MM.1S (cell line): ENCODE results near the gene DDI2.
"Not testable (repeated sequence)": the region's sequence is repeated elsewhere in the genome, so short reads cannot be mapped to it uniquely, and the experiment has no call there.

Source experiments
- DNase-seq: peaks from one replicate; pipeline ENCODE4 v3.0.0-alpha.2; 2015
- H2AFZ ChIP-seq: fragments of 300-600 bp; sonication (generic); 2 replicates; pipeline ENCODE4 v1.6.0; 2016; ENCODE audit warnings: antibody characterized with exemption, low read length
- H3F3A ChIP-seq: fragments of 300-600 bp; sonication (generic); 2 replicates; pipeline ENCODE4 v1.6.1; 2016; ENCODE audit warnings: mild to moderate bottlenecking, antibody characterized with exemption, low read length, moderate library complexity, mixed read lengths; ENCODE audit not compliant: insufficient read depth
- H3K27ac ChIP-seq: fragments of 300-600 bp; sonication (generic); 2 replicates; pipeline ENCODE4 v1.5.1; 2016; ENCODE audit warnings: mild to moderate bottlenecking, low read length
- H3K27me3 ChIP-seq: fragments of 300-600 bp; sonication (generic); replicated peaks from 2 replicates; pipeline ENCODE4 v1.6.0; 2016; ENCODE audit warnings: low read length; ENCODE audit not compliant: insufficient read depth
- H3K36me3 ChIP-seq: fragments of 300-600 bp; sonication (generic); replicated peaks from 2 replicates; pipeline ENCODE4 v1.6.1; 2016; ENCODE audit warnings: mild to moderate bottlenecking, low read length, mixed read lengths; ENCODE audit not compliant: insufficient read depth
- H3K4me1 ChIP-seq: fragments of 300-600 bp; sonication (generic); 2 replicates; pipeline ENCODE4 v1.6.1; 2016; ENCODE audit warnings: low read length, mixed read lengths
- H3K4me2 ChIP-seq: fragments of 300-600 bp; sonication (generic); 2 replicates; pipeline ENCODE4 v1.6.0; 2016; ENCODE audit warnings: low read depth, low read length
- H3K4me3 ChIP-seq: fragments of 300-600 bp; sonication (generic); 2 replicates; pipeline ENCODE4 v1.5.1; 2016; ENCODE audit warnings: low read length, mixed read lengths
- H3K79me2 ChIP-seq: fragments of 300-600 bp; sonication (generic); 2 replicates; pipeline ENCODE4 v1.6.1; 2016; ENCODE audit warnings: mixed run types, low read length, mixed read lengths
- H3K9ac ChIP-seq: fragments of 300-600 bp; sonication (generic); 2 replicates; pipeline ENCODE4 v1.6.1; 2016; ENCODE audit warnings: low read length, mixed read lengths
- H3K9me2 ChIP-seq: fragments of 300-600 bp; sonication (generic); replicated peaks from 2 replicates; pipeline ENCODE4 v1.6.1; 2016; ENCODE audit warnings: mild to moderate bottlenecking, low read length, mixed read lengths; ENCODE audit not compliant: insufficient read depth
- H3K9me3 ChIP-seq: fragments of 300-600 bp; sonication (generic); replicated peaks from 2 replicates; pipeline ENCODE4 v1.6.1; 2016; ENCODE audit warnings: mild to moderate bottlenecking, low read length, mixed read lengths; ENCODE audit not compliant: insufficient read depth
- H4K20me1 ChIP-seq: fragments of 300-600 bp; sonication (generic); 2 replicates; pipeline ENCODE4 v1.6.1; 2016; ENCODE audit warnings: mild to moderate bottlenecking, low read length, moderate library complexity, mixed read lengths; ENCODE audit not compliant: insufficient read depth
- EZH2 ChIP-seq: fragments of 300-600 bp; sonication (generic); optimal IDR thresholded peaks from 2 replicates; pipeline ENCODE3; 2017; ENCODE audit warnings: low read depth, mild to moderate bottlenecking, antibody characterized with exemption, low read length, mixed read lengths
- EZH2phosphoT487 ChIP-seq: fragments of 300-600 bp; sonication (generic); IDR thresholded peaks from 2 replicates; pipeline ENCODE4 v1.6.1; 2018; ENCODE audit warnings: antibody characterized with exemption, low read length
- TF ChIP-seq, protein P1 (sequence below): fragments of 300-600 bp; sonication (generic); IDR thresholded peaks from 2 replicates; pipeline ENCODE4 v1.5.1; 2016; ENCODE audit warnings: antibody characterized with exemption, low read length, mixed read lengths

DDI2 gene

DNA sequence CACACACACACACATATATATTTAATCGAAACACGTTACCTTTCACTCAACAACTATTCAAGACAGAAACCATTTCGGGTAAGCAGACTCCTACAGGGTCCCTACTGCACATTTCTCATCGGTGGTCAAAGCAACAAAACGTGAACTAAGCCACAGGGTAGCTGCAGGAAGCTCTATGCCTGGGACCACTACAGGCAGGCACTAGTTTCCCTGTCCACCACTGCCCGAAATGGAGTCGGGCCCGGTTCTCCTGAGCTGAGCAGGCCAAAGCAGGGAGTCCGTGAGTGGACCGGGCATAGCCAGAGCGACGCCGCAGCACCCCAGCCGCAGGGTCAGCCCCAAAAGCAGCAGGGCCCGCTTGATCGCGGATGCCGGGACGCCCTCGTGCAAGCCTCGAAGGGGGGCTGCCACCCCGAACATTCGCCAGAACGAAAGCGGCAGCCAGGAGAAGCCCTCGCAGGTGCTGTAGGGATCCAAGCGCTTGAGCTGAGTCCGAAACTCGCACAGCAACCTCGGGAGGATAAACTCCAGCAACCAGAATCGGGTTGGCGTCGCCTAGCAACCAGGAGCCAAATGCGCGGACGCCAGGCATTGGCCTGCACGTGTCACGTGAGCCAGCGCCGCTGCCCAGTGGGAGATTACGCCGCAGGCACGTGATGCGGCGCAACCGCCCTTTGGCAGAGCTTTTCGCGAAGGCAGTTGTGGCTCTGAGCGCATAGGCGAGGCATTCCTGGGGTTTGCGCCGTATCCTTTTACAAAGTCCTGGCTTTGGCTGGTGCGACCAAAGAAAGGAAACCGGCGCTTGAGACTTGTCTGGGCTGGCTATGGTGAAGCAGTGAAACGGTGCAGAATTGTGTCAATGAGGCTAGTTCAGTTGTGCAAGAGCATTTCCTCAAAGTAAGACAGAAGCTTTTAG lies 13.9 kb upstream of the DDI2 start:
- TF ChIP-seq, protein P1, sequence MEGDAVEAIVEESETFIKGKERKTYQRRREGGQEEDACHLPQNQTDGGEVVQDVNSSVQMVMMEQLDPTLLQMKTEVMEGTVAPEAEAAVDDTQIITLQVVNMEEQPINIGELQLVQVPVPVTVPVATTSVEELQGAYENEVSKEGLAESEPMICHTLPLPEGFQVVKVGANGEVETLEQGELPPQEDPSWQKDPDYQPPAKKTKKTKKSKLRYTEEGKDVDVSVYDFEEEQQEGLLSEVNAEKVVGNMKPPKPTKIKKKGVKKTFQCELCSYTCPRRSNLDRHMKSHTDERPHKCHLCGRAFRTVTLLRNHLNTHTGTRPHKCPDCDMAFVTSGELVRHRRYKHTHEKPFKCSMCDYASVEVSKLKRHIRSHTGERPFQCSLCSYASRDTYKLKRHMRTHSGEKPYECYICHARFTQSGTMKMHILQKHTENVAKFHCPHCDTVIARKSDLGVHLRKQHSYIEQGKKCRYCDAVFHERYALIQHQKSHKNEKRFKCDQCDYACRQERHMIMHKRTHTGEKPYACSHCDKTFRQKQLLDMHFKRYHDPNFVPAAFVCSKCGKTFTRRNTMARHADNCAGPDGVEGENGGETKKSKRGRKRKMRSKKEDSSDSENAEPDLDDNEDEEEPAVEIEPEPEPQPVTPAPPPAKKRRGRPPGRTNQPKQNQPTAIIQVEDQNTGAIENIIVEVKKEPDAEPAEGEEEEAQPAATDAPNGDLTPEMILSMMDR, result no peak
- TF ChIP-seq EZH2 (no peak), EZH2phosphoT487 (no peak)
- peak; percentile 61 for DNase-seq
- H3K9me3 ChIP-seq, result no peaks in the 10 kb centered on the region
- H3K9ac ChIP-seq, result no peak overlapping the region
- no peaks in the 10 kb centered on the region for H3K36me3 ChIP-seq
- H3F3A ChIP-seq, result no peaks in the 10 kb centered on the region
- H3K4me2 ChIP-seq, result peak overlapping the region; percentile 24; the same call in 1 of the 2 replicates
- no peaks in the 10 kb centered on the region for H3K27me3 ChIP-seq
- no peaks in the 10 kb centered on the region for H3K4me1 ChIP-seq
- H3K9me2 ChIP-seq, result no peaks in the 10 kb centered on the region
- H4K20me1 ChIP-seq, result no peaks in the 10 kb centered on the region
- H2AFZ ChIP-seq, result peak overlapping the region; percentile 52
- no peak overlapping the region; the same call in 1 of the 2 replicates for H3K4me3 ChIP-seq
- no peak overlapping the region for H3K27ac ChIP-seq
- no peaks in the 10 kb centered on the region for H3K79me2 ChIP-seq

DNA sequence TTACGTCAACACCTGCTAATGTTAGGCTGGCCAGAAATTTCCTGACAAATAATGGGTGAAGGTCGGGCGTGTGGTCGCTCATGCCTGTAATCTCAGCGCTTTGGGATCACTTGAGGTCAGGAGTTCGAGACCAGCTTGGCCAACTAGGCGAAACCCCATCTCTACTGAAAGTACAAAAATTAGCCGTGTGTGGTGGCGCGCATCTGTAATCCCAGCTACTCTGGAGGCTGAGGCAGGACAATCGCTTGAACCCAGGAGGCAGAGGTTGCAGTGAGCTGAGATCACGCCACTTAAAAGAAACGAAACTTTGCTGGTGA lies 13.3 kb upstream of the DDI2 start:
- H3K4me1 ChIP-seq, H3K79me2 ChIP-seq, H3K27ac ChIP-seq, H3K27me3 ChIP-seq, H3K9me2 ChIP-seq, H3K9ac ChIP-seq, H4K20me1 ChIP-seq, H3F3A ChIP-seq, H3K36me3 ChIP-seq, DNase-seq, H3K4me3 ChIP-seq, H3K9me3 ChIP-seq: not testable (repeated sequence)
- peak overlapping the region; percentile 52; the same call in 1 of the 2 replicates for H2AFZ ChIP-seq
- peak overlapping the region; percentile 24; the same call in 1 of the 2 replicates for H3K4me2 ChIP-seq

DNA sequence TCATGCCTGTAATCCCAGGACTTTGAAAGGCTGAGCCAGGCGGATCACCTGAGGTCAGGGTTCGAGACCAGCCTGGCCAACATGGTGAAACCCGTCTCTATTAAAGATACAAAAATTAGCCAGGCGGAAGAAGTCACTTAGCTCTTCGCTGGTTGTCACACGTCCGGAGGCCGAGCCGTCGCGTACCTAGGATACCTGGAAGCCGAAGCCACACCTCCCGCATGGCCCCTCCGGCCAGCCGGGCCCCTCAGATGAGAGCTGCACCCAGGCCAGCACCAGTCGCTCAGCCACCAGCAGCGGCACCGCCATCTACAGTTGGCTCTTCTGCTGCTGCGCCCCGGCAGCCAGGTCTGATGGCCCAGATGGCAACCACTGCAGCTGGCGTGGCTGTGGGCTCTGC lies 12.9 kb upstream of the DDI2 start:
- H3K36me3 ChIP-seq, H3K27me3 ChIP-seq, H3K4me3 ChIP-seq, H3K9me3 ChIP-seq, H3K79me2 ChIP-seq, H3K4me2 ChIP-seq, H3K27ac ChIP-seq, H3K9me2 ChIP-seq, H3K4me1 ChIP-seq, H2AFZ ChIP-seq, H3K9ac ChIP-seq, H4K20me1 ChIP-seq, H3F3A ChIP-seq, DNase-seq: not testable (repeated sequence)

DNA sequence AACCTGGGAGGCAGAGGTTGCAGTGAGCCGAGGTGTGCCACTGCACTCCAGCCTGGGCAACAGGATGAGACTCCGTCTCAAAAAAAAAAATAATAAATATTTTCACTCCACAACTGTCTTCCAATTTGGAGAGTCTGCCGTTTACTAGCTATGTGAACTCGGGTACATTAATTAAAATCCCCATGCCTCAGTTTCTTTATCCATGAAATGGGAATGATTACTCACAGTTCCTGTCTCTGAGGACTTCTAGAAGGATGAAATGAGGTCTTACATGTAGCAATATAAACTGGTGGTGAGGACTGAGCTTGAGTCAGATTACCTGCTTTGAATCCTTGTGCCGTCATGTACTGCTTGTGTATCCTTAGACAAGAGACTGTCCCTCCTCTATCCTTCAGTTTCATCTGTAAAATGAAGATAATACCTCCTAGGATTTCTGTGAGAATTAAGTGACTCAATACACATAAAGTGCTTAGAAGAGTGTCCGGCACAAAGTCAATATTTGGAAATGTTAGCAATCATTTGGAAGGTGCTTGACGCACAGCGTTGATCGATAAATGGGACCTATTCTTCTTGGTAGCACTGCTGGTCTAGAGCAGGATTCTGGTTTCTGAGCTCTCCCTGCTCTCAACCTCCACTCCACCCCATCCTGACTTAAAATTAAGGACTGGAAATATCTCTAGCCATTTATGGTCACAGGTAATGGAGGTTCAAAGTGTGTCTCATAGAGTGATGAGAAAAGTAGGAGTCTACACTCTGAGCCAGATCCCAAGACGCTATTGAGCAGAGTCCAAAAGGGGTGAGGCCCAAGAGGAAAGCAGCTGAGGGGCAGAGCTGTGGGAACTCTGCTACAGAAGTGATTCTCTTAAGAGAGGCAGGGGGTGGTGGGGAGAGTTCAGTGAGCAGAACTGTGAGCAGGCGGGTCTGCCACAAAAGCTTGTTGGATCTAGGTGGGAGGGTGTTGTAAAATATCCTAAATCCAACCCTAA lies 11.6 kb upstream of the DDI2 start:
- TF ChIP-seq, protein P1, result no peak
- TF ChIP-seq EZH2, result no peak
- no peak for TF ChIP-seq EZH2phosphoT487
- no peak overlapping the region for H3K4me2 ChIP-seq
- no peaks in the 10 kb centered on the region for H3K9me3 ChIP-seq
- no peaks in the 10 kb centered on the region for H3K9me2 ChIP-seq
- H3K4me1 ChIP-seq, result no peaks in the 10 kb centered on the region; the same call in 1 of the 2 replicates
- no peak overlapping the region for H2AFZ ChIP-seq
- H3K27me3 ChIP-seq, result no peaks in the 10 kb centered on the region
- no peaks in the 10 kb centered on the region for H3F3A ChIP-seq
- H3K9ac ChIP-seq, result no peak overlapping the region
- no peaks in the 10 kb centered on the region for H3K79me2 ChIP-seq
- H4K20me1 ChIP-seq, result no peaks in the 10 kb centered on the region
- no peak for DNase-seq
- H3K27ac ChIP-seq, result no peak overlapping the region
- H3K36me3 ChIP-seq, result no peaks in the 10 kb centered on the region
- no peak overlapping the region for H3K4me3 ChIP-seq
